PC-3 (cell line): ENCODE measurements around the gene FBLN7. TPM values are rescaled to one million over a fixed set of nuclear protein-coding genes. Genes with fewer than 3 reads are reported as not detected.
A peak's percentile ranks its signal among the peaks of the same experiment; 100 is the strongest.

Experiments
- ATAC-seq: fragments of 200-7000 bp; cut with Tn5 transposase; 2 replicates; pipeline ENCODE4 v1.9.1; 2020; ENCODE audit warnings: mild to moderate bottlenecking, moderate library complexity
- BruUV-seq: library from RNA; stranded (reverse); fragments of 400-500 nt; replicated peaks from 2 replicates; lab custom pipeline; 2021; lab: Mats Ljungman, UMichigan
- CTCF ChIA-PET: fragments of 300-600 bp; sonication (Branson Sonifier 250); formaldehyde crosslinking; loops from one replicate; lab custom pipeline; 2022; ENCODE audit warnings: antibody characterized with exemption; lab: Charles Lee
- POLR2A ChIA-PET: fragments of 300-600 bp; sonication (Branson Sonifier 250); formaldehyde crosslinking; loops from one replicate; lab custom pipeline; 2022; ENCODE audit warnings: antibody characterized with exemption; ENCODE audit not compliant: unreplicated experiment; lab: Charles Lee
- DNase-seq: peaks from one replicate; pipeline ENCODE4 v3.0.0-alpha.2; 2015
- H2AFZ ChIP-seq: fragments of 300-600 bp; sonication (generic); 2 replicates; pipeline ENCODE4 v1.6.0; 2016; ENCODE audit warnings: antibody characterized with exemption, low read length
- H3F3A ChIP-seq: fragments of 300-600 bp; sonication (generic); one replicate; pipeline ENCODE4 v1.6.0; 2017; ENCODE audit warnings: antibody characterized with exemption, low read length, control low read depth, mild to moderate bottlenecking; ENCODE audit not compliant: unreplicated experiment
- H3K27ac ChIP-seq: fragments of 300-600 bp; sonication (generic); 2 replicates; pipeline ENCODE4 v1.5.1; 2016; ENCODE audit warnings: mild to moderate bottlenecking, low read length
- H3K27me3 ChIP-seq: fragments of 300-600 bp; sonication (generic); 2 replicates; pipeline ENCODE4 v1.6.1; 2016; ENCODE audit warnings: low read length, mixed read lengths
- H3K36me3 ChIP-seq: fragments of 300-600 bp; sonication (generic); 2 replicates; pipeline ENCODE4 v1.6.1; 2016; ENCODE audit warnings: low read depth, mixed run types, low read length, mixed read lengths
- H3K4me1 ChIP-seq: fragments of 300-600 bp; sonication (generic); 2 replicates; pipeline ENCODE4 v1.5.1; 2016; ENCODE audit warnings: low read length; ENCODE audit not compliant: insufficient read depth
- H3K4me2 ChIP-seq: fragments of 300-600 bp; sonication (generic); 2 replicates; pipeline ENCODE4 v1.6.0; 2016; ENCODE audit warnings: low read length
- H3K4me3 ChIP-seq: fragments of 300-600 bp; sonication (generic); 2 replicates; pipeline ENCODE4 v1.5.1; 2016; ENCODE audit warnings: mild to moderate bottlenecking, low read length, mixed read lengths
- H3K79me2 ChIP-seq: fragments of 300-600 bp; sonication (generic); 2 replicates; pipeline ENCODE4 v1.6.1; 2017; ENCODE audit warnings: low read length, mixed read lengths
- H3K9ac ChIP-seq: fragments of 300-600 bp; sonication (generic); 2 replicates; pipeline ENCODE4 v1.6.0; 2016; ENCODE audit warnings: mild to moderate bottlenecking, low read length
- H3K9me2 ChIP-seq: fragments of 300-600 bp; sonication (generic); replicated peaks from 2 replicates; pipeline ENCODE4 v1.6.1; 2016; ENCODE audit warnings: mixed run types, low read length, mixed read lengths
- H3K9me3 ChIP-seq: fragments of 300-600 bp; sonication (generic); 2 replicates; pipeline ENCODE4 v1.6.1; 2016; ENCODE audit warnings: low read length, mixed read lengths
- H4K20me1 ChIP-seq: fragments of 300-600 bp; sonication (generic); 2 replicates; pipeline ENCODE4 v1.6.1; 2016; ENCODE audit warnings: low read length, mixed read lengths
- CTCF ChIP-seq: fragments of 300-600 bp; sonication (generic); conservative IDR thresholded peaks from 2 replicates; pipeline ENCODE4 v1.5.1; 2017; ENCODE audit warnings: antibody characterized with exemption, low read depth, mild to moderate bottlenecking, low read length
- EZH2 ChIP-seq: fragments of 300-600 bp; sonication (generic); IDR thresholded peaks from one replicate; pipeline ENCODE4 v1.6.1; 2017; ENCODE audit warnings: antibody characterized with exemption, mild to moderate bottlenecking, low read length; ENCODE audit not compliant: unreplicated experiment
- EZH2phosphoT487 ChIP-seq: fragments of 300-600 bp; sonication (generic); IDR thresholded peaks from 2 replicates; pipeline ENCODE4 v1.6.1; 2018; ENCODE audit warnings: mild to moderate bottlenecking, antibody characterized with exemption, low read length, borderline replicate concordance
- intact Hi-C: fragments of 100-400 bp; cut with micrococcal nuclease; formaldehyde crosslinking; loops from 2 replicates; pipeline ENCODE4 v1.9.0; 2023
- total RNA-seq: library from RNA; depleted of rRNA; stranded (reverse); fragments of >200 nt; gene quantifications from 2 replicates; pipeline ENCODE4 v1.2.3, GENCODE V29; 2014

FBLN7 gene
- total RNA-seq, 1 experiment from 2014 or later, result 2.2 TPM

- Histone ChIP-seq H3K27ac (no peak overlapping the region), H3F3A (no peaks in the 10 kb centered on the region), H3K79me2 (no peaks in the 10 kb centered on the region), H3K4me2 (no peak overlapping the region), H2AFZ (no peak overlapping the region), H3K27me3 (no peaks in the 10 kb centered on the region), H3K36me3 (peaks cover 27% of the 10 kb centered on the region), H3K9me2 (no peaks in the 10 kb centered on the region), H3K4me1 (peaks cover 10% of the 10 kb centered on the region), H4K20me1 (no peaks in the 10 kb centered on the region), H3K9ac (no peak overlapping the region), H3K4me3 (no peak overlapping the region), H3K9me3 (no peaks in the 10 kb centered on the region)
- ATAC-seq, result peak; percentile 43
- ChIA-PET CTCF (no interaction called here), POLR2A (no interaction called here)
- TF ChIP-seq EZH2, result no peak
- no peak for TF ChIP-seq CTCF
- no peak for TF ChIP-seq EZH2phosphoT487
- BruUV-seq, result no TSS peak
- peak; percentile 54 for DNase-seq
- intact Hi-C loops, result no loop called here
Observed at GRCh38 chr2:112092286-112093041, 45.7 kb upstream of the FBLN7 start.

- Histone ChIP-seq H3K27ac (no peak overlapping the region), H2AFZ (no peak overlapping the region), H3K9me3 (no peaks in the 10 kb centered on the region), H4K20me1 (no peaks in the 10 kb centered on the region), H3K4me2 (no peak overlapping the region), H3K36me3 (peaks cover 23% of the 10 kb centered on the region), H3K79me2 (no peaks in the 10 kb centered on the region), H3K4me1 (peaks cover 10% of the 10 kb centered on the region), H3F3A (no peaks in the 10 kb centered on the region), H3K9me2 (no peaks in the 10 kb centered on the region), H3K27me3 (no peaks in the 10 kb centered on the region), H3K9ac (no peak overlapping the region), H3K4me3 (no peak overlapping the region)
- BruUV-seq, result no TSS peak
- TF ChIP-seq EZH2phosphoT487 (no peak), CTCF (no peak), EZH2 (no peak)
- ChIA-PET POLR2A (no interaction called here), CTCF (no interaction called here)
- intact Hi-C loops, result no loop called here
- ATAC-seq (no peak), DNase-seq (no peak)
Observed at GRCh38 chr2:112093216-112093615, 45.0 kb upstream of the FBLN7 start.

- Histone ChIP-seq H3K9me3 (no peaks in the 10 kb centered on the region), H3K27ac (no peak overlapping the region), H3K4me3 (no peak overlapping the region), H4K20me1 (no peaks in the 10 kb centered on the region), H3K79me2 (no peaks in the 10 kb centered on the region), H3F3A (no peaks in the 10 kb centered on the region), H3K4me1 (peaks cover 10% of the 10 kb centered on the region), H2AFZ (no peak overlapping the region), H3K4me2 (no peak overlapping the region), H3K9me2 (no peaks in the 10 kb centered on the region), H3K27me3 (no peaks in the 10 kb centered on the region), H3K9ac (no peak overlapping the region), H3K36me3 (peaks cover 22% of the 10 kb centered on the region)
- intact Hi-C loops, result loop anchor here (2.0 kb wide), 1 partner anchor 21 kb away; no protein-coding TSS in a partner anchor
- no TSS peak for BruUV-seq
- TF ChIP-seq EZH2phosphoT487 (no peak), CTCF (no peak), EZH2 (no peak)
- no peak for ATAC-seq
- CTCF ChIA-PET, result no interaction called here
- DNase-seq, result no peak
- POLR2A ChIA-PET, result no interaction called here
Observed at GRCh38 chr2:112095681-112096080, 42.5 kb upstream of the FBLN7 start.
